HepG2 (cell line): ENCODE data around the gene ARF6. TPM values are rescaled to one million over a fixed set of nuclear protein-coding genes. Genes with fewer than 3 reads are reported as not detected.
A peak's percentile ranks its signal among the peaks of the same experiment; 100 is the strongest.

Source experiments
- ATF2 ChIP-seq: sonication (generic); formaldehyde crosslinking; IDR thresholded peaks from 2 replicates; pipeline ENCODE4 v1.4.0; 2020; ENCODE audit warnings: missing genetic modification reagents
- DRAP1 ChIP-seq: IDR thresholded peaks from 2 replicates; pipeline ENCODE4 v1.6.1; 2016; ENCODE audit warnings: missing genetic modification reagents, missing compliant biosample characterization
- EP300 ChIP-seq, 3 experiments: sonication (generic) in 1 of 3; formaldehyde crosslinking in 1 of 3; IDR thresholded peaks; 2 replicates each; pipeline versions ENCODE4 v1.5.1 to v1.6.1; 2011 to 2020; ENCODE audit warnings: low read depth in 2 of 3, low read length in 2 of 3, borderline replicate concordance in 1 of 3, improper control_type of control experiment in 1 of 3, mild to moderate bottlenecking in 1 of 3, missing genetic modification reagents in 1 of 3, moderate library complexity in 1 of 3
- ESRRA ChIP-seq: sonication (generic); formaldehyde crosslinking; IDR thresholded peaks from 2 replicates; pipeline ENCODE4 v1.5.1; 2020; ENCODE audit warnings: mild to moderate bottlenecking, low read depth, missing genetic modification reagents
- FOXA1 ChIP-seq, 2 experiments: fragments of 450-650 bp in 1 of 2; sonication (generic) in 1 of 2; formaldehyde crosslinking in 1 of 2; IDR thresholded peaks; 2 replicates each; pipeline versions ENCODE4 v1.4.0 to v1.6.1; 2016 to 2020; ENCODE audit warnings: missing genetic modification reagents in 1 of 2
- GABPA ChIP-seq, 2 experiments: IDR thresholded peaks; 2 replicates each; pipeline ENCODE4 v1.6.1; 2011 to 2016; ENCODE audit warnings: low read depth in 2 of 2, low read length in 1 of 2, missing biosample characterization in 1 of 2, missing genetic modification characterization in 1 of 2
- GPN1 ChIP-seq: sonication (generic); formaldehyde crosslinking; IDR thresholded peaks from 2 replicates; pipeline ENCODE4 v1.5.1; 2020; ENCODE audit warnings: missing genetic modification reagents, borderline replicate concordance
- GTF2F1 ChIP-seq: fragments of 150-350 bp; IDR thresholded peaks from 2 replicates; pipeline ENCODE4 v1.6.1; 2014; ENCODE audit warnings: low read length
- HMG20A ChIP-seq: IDR thresholded peaks from 2 replicates; pipeline ENCODE4 v1.6.1; 2016; ENCODE audit warnings: borderline replicate concordance
- HNF1A ChIP-seq, 2 experiments: sonication (generic) in 1 of 2; formaldehyde crosslinking in 1 of 2; IDR thresholded peaks; 2 replicates each; pipeline versions ENCODE4 v1.4.0 to v1.6.1; 2016 to 2020; ENCODE audit warnings: borderline replicate concordance in 1 of 2, low read depth in 1 of 2, mild to moderate bottlenecking in 1 of 2, missing genetic modification reagents in 1 of 2
- HOXA7 ChIP-seq: sonication (generic); formaldehyde crosslinking; IDR thresholded peaks from 2 replicates; pipeline ENCODE4 v1.8.1; 2022; ENCODE audit warnings: mild to moderate bottlenecking, missing genetic modification reagents, moderate library complexity
- JUND ChIP-seq: sonication (generic); formaldehyde crosslinking; IDR thresholded peaks from 2 replicates; pipeline ENCODE4 v1.8.0; 2022; ENCODE audit warnings: mild to moderate bottlenecking, missing genetic modification reagents
- KLF6 ChIP-seq: IDR thresholded peaks from 2 replicates; pipeline ENCODE4 v1.8.0; 2016; ENCODE audit warnings: missing biosample characterization, missing genetic modification reagents
- MIXL1 ChIP-seq: IDR thresholded peaks from 2 replicates; pipeline ENCODE4 v1.6.1; 2016
- MYC ChIP-seq: sonication (generic); formaldehyde crosslinking; IDR thresholded peaks from 2 replicates; pipeline ENCODE4 v1.9.0; 2021; ENCODE audit warnings: missing genetic modification reagents, borderline replicate concordance
- SAP130 ChIP-seq: IDR thresholded peaks from 2 replicates; pipeline ENCODE4 v1.6.1; 2016; ENCODE audit warnings: low read depth
- YEATS2 ChIP-seq: sonication (generic); formaldehyde crosslinking; IDR thresholded peaks from 2 replicates; pipeline ENCODE4 v1.4.0; 2020; ENCODE audit warnings: missing genetic modification reagents, borderline replicate concordance
- ZNF230 ChIP-seq: sonication (generic); formaldehyde crosslinking; IDR thresholded peaks from 2 replicates; pipeline ENCODE4 v1.4.0; 2020; ENCODE audit warnings: mild to moderate bottlenecking, missing genetic modification reagents
- ZNF567 ChIP-seq: sonication (generic); formaldehyde crosslinking; IDR thresholded peaks from 2 replicates; pipeline ENCODE4 v1.8.1; 2023; ENCODE audit warnings: mild to moderate bottlenecking, missing genetic modification reagents, borderline replicate concordance
- ZNF572 ChIP-seq: sonication (generic); formaldehyde crosslinking; IDR thresholded peaks from 2 replicates; pipeline ENCODE4 v1.5.1; 2020; ENCODE audit warnings: mild to moderate bottlenecking, missing genetic modification reagents
- polyA plus RNA-seq, 8 experiments: library from polyadenylated mRNA; depleted of rRNA in 3 of 8; stranded (reverse) in 7 of 8; unstranded in 1 of 8; fragments of >200 nt; fragmentation: Illumina TruSeq in 4 of 8; extraction: Trizol in 4 of 8; gene quantifications; 2 replicates each; pipeline versions ENCODE4 v1.2.1 to v1.2.3, GENCODE V29; 2011 to 2016; ENCODE audit warnings: low read depth in 4 of 8, missing spikeins in 1 of 8, mixed read lengths in 1 of 8; ENCODE audit not compliant: insufficient read depth in 1 of 8
- total RNA-seq, 5 experiments: library from RNA; depleted of rRNA; stranded (reverse); fragments of >200 nt; fragmentation: Illumina TruSeq; extraction: Trizol; gene quantifications; 2 replicates each; pipeline ENCODE4 v1.2.3, GENCODE V29; 2016; ENCODE audit warnings: low read depth in 1 of 5

ARF6 gene
- total and polyA plus RNA-seq, 2 of the 13 experiments (the other 11 are each of a cell fraction or from before 2014, with no cell fraction given): 12.7 to 31.9 TPM

- peak; percentile 70 for TF ChIP-seq DRAP1
- no peak; the same call in 1 of the 2 replicates for TF ChIP-seq HNF1A (IDR thresholded peaks at IDR 0.05; ENCODE audit: low read depth)
- peak; percentile 87 for TF ChIP-seq HNF1A (CRISPR knock-in tag; IDR thresholded peaks at IDR 0.05; ENCODE audit: borderline replicate concordance)
- TF ChIP-seq FOXA1 (IDR thresholded peaks at IDR 0.05): no peak
- 0 out of 2 replicates have a peak, but pooled peaks have one; percentile 12 for TF ChIP-seq FOXA1 (CRISPR knock-in tag; IDR thresholded peaks at IDR 0.05)
- peak; percentile 90 for TF ChIP-seq ESRRA
- no peak for TF ChIP-seq GPN1 (CRISPR knock-in tag)
- peak; percentile 80 for TF ChIP-seq SAP130 (CRISPR knock-in tag)
- TF ChIP-seq EP300 (IDR thresholded peaks at IDR 0.05; ENCODE audit: low read depth in 2 of 2, low read length in 2 of 2): peak in 1 of 2 experiments; percentile 17; a peak in 1 of 4 replicates
- TF ChIP-seq EP300 (CRISPR knock-in tag; IDR thresholded peaks at IDR 0.05; ENCODE audit: borderline replicate concordance): no peak
- peak; percentile 20; the same call in 1 of the 2 replicates for TF ChIP-seq HMG20A (CRISPR knock-in tag)
- peak; percentile 92; the same call in 1 of the 2 replicates for TF ChIP-seq MYC
- no peak for TF ChIP-seq HOXA7 (CRISPR knock-in tag)
- peak; percentile 71 for TF ChIP-seq GABPA (IDR thresholded peaks at IDR 0.05; ENCODE audit: low read depth, low read length)
- peak; percentile 89 for TF ChIP-seq GABPA (CRISPR knock-in tag; IDR thresholded peaks at IDR 0.05; ENCODE audit: low read depth)
- TF ChIP-seq ATF2 (CRISPR knock-in tag): peak; percentile 27
- TF ChIP-seq ZNF572 (CRISPR knock-in tag): no peak
- peak; percentile 47; the same call in 1 of the 2 replicates for TF ChIP-seq MIXL1 (CRISPR knock-in tag)
- peak; percentile 49 for TF ChIP-seq KLF6
- peak; percentile 27; the same call in 1 of the 2 replicates for TF ChIP-seq JUND (CRISPR knock-in tag)
- 0 out of 2 replicates have a peak, but pooled peaks have one; percentile 70 for TF ChIP-seq ZNF567
- TF ChIP-seq GTF2F1: no peak
- TF ChIP-seq ZNF230 (CRISPR knock-in tag): peak; percentile 98
- peak; percentile 91; the same call in 1 of the 2 replicates for TF ChIP-seq YEATS2 (CRISPR knock-in tag)
These were observed at the start of gene ARF6 (continued) for GRCh38 chr14:49892636-49893308.
